DND-41 (cell line): ENCODE measurements around the gene CAND2.
A peak's percentile ranks its signal among the peaks of the same experiment; 100 is the strongest.
"Not testable (repeated sequence)": the region's sequence is repeated elsewhere in the genome, so short reads cannot be mapped to it uniquely, and the experiment has no call there.

Source experiments
- ATAC-seq: fragments of 200-7000 bp; cut with Tn5 transposase; 3 replicates; pipeline ENCODE4 v1.9.1; 2021; ENCODE audit warnings: low read depth; ENCODE audit not compliant: insufficient read depth
- DNase-seq: peaks from one replicate; pipeline ENCODE4 v3.0.0-alpha.2; 2020
- H2AFZ ChIP-seq: 2 replicates; pipeline ENCODE4 v1.6.0; 2012; ENCODE audit warnings: low read depth, low read length
- H3K27ac ChIP-seq: 2 replicates; pipeline ENCODE4 v1.5.1; 2012; ENCODE audit warnings: low read length, inconsistent platforms
- H3K27me3 ChIP-seq: fragments of 200-600 bp; sonication (generic); 2 replicates; pipeline ENCODE4 v1.6.0; 2012; ENCODE audit warnings: low read length, mild to moderate bottlenecking, inconsistent platforms; ENCODE audit not compliant: insufficient read depth, poor library complexity
- H3K36me3 ChIP-seq: 2 replicates; pipeline ENCODE4 v1.5.1; 2012; ENCODE audit warnings: low read length, inconsistent platforms; ENCODE audit not compliant: insufficient read depth
- H3K4me1 ChIP-seq: 2 replicates; pipeline ENCODE4 v1.5.1; 2012; ENCODE audit warnings: mild to moderate bottlenecking, low read length; ENCODE audit not compliant: insufficient read depth
- H3K4me2 ChIP-seq: 2 replicates; pipeline ENCODE4 v1.6.0; 2012; ENCODE audit warnings: mild to moderate bottlenecking, moderate library complexity, low read length, inconsistent platforms; ENCODE audit not compliant: insufficient read depth
- H3K4me3 ChIP-seq, 2 experiments: fragments of 200-600 bp in 1 of 2; shearing (Covaris generic) in 1 of 2; 2 replicates each; pipeline ENCODE4 v1.5.1; 2012 to 2016; ENCODE audit warnings: inconsistent platforms in 2 of 2, low read length in 2 of 2, mild to moderate bottlenecking in 2 of 2, low read depth in 1 of 2, moderate library complexity in 1 of 2
- H3K79me2 ChIP-seq: 2 replicates; pipeline ENCODE4 v1.6.0; 2012; ENCODE audit warnings: low read length, inconsistent platforms; ENCODE audit not compliant: insufficient read depth
- H3K9ac ChIP-seq: 2 replicates; pipeline ENCODE4 v1.6.0; 2012; ENCODE audit warnings: low read depth, mild to moderate bottlenecking, inconsistent platforms, low read length, moderate library complexity
- H3K9me3 ChIP-seq: 2 replicates; pipeline ENCODE4 v1.5.1; 2012; ENCODE audit warnings: low read length, moderate library complexity, mild to moderate bottlenecking, inconsistent platforms; ENCODE audit not compliant: insufficient read depth, severe bottlenecking
- H4K20me1 ChIP-seq: 2 replicates; pipeline ENCODE4 v1.6.0; 2012; ENCODE audit warnings: low read length; ENCODE audit not compliant: insufficient read depth
- EZH2 ChIP-seq: IDR thresholded peaks from 3 replicates; pipeline ENCODE4 v1.6.1; 2012; ENCODE audit warnings: borderline replicate concordance, low read depth, mild to moderate bottlenecking, moderate library complexity, low read length, inconsistent platforms; ENCODE audit not compliant: severe bottlenecking
- TF ChIP-seq, protein P1 (sequence below): IDR thresholded peaks from 2 replicates; pipeline ENCODE4 v1.5.1; 2012; ENCODE audit warnings: borderline replicate concordance, low read length, moderate library complexity, mild to moderate bottlenecking; ENCODE audit not compliant: poor library complexity, severe bottlenecking; ENCODE audit errors: extremely low read depth

Gene CAND2

DNA sequence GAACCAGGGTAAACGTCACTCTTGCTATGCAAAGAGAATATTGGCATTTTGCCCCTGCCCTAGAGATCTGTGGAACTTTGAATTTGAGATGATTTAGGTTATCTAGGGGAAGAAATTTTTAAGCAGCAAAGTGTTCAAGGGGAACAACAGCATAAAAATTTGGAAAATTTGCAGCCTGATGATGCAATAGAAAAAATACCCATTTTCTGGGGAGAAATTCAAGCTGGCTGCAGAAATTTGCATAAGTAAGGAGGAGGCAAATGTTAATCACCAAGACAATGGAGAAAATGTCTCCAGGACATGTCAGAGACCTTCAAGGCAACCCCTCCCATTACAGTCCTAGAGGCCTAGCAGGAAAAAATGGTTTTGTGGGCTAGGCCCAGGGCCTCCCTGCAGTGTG is 49.3 kb downstream of the CAND2 start:
- no peak for DNase-seq
- Histone ChIP-seq H4K20me1 (peaks cover 4% of the 10 kb centered on the region), H3K79me2 (peaks cover 6% of the 10 kb centered on the region), H3K4me1 (peaks cover 26% of the 10 kb centered on the region), H3K9me3 (no peaks in the 10 kb centered on the region), H3K27ac (peak overlapping the region; percentile 72), H3K4me3 (no peak overlapping the region), H3K4me2 (no peak overlapping the region), H2AFZ (no peak overlapping the region), H3K27me3 (no peaks in the 10 kb centered on the region), H3K9ac (no peak overlapping the region), H3K36me3 (peaks cover 5% of the 10 kb centered on the region)
- no peak for ATAC-seq
- TF ChIP-seq EZH2: no peak
- TF ChIP-seq, protein P1, sequence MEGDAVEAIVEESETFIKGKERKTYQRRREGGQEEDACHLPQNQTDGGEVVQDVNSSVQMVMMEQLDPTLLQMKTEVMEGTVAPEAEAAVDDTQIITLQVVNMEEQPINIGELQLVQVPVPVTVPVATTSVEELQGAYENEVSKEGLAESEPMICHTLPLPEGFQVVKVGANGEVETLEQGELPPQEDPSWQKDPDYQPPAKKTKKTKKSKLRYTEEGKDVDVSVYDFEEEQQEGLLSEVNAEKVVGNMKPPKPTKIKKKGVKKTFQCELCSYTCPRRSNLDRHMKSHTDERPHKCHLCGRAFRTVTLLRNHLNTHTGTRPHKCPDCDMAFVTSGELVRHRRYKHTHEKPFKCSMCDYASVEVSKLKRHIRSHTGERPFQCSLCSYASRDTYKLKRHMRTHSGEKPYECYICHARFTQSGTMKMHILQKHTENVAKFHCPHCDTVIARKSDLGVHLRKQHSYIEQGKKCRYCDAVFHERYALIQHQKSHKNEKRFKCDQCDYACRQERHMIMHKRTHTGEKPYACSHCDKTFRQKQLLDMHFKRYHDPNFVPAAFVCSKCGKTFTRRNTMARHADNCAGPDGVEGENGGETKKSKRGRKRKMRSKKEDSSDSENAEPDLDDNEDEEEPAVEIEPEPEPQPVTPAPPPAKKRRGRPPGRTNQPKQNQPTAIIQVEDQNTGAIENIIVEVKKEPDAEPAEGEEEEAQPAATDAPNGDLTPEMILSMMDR: no peak

DNA sequence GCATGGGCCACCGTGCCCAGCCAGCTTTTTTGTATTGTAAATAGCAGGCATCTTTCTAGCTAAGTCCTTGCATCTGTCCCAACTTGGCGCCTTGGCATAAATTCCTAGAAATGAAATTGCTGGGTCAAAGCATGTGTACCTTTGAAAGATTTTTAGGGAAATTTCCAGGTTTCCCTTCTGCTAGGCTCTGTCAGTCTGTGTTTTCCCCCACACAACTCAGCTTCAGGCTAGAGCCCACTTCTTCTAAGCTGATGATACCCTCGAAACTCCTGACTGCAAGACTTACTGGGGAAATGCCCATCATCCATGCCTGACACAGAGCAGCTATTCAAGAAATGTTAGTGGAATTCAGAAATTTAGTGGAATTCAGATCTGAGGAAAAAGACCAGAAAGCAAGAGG is 55.7 kb downstream of the CAND2 start:
- H3K79me2 ChIP-seq: no peaks in the 10 kb centered on the region
- no peaks in the 10 kb centered on the region for H3K4me1 ChIP-seq
- H3K36me3 ChIP-seq: no peaks in the 10 kb centered on the region
- H3K4me3 ChIP-seq: no peak overlapping the region
- DNase-seq (no peak), ATAC-seq (no peak)
- no peaks in the 10 kb centered on the region for H3K27me3 ChIP-seq
- H3K9me3 ChIP-seq: no peaks in the 10 kb centered on the region
- H3K4me2 ChIP-seq: no peak overlapping the region
- no peak overlapping the region for H2AFZ ChIP-seq
- TF ChIP-seq, protein P1: no peak
- TF ChIP-seq EZH2: no peak
- H3K9ac ChIP-seq: no peak overlapping the region
- no peak overlapping the region for H3K27ac ChIP-seq
- no peaks in the 10 kb centered on the region for H4K20me1 ChIP-seq

DNA sequence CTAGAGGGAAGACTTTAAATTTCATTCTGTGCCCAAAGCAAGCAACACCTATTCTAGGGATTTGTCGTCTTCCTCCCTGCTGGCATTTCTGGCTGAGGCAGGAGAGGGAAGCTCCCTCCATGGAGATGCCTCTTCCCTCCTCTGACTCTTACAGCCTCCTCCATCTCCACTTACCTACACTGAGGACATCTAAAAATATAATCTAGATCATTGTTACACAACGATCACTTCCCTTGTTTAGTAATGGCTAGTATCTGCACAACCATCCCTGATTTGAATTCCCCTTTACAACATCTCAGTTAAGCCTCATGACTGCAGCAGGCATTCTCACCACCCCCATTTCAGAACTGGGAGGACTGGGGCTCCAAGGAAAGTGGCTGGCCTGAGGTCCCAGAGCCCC is 57.4 kb downstream of the CAND2 start:
- not testable (repeated sequence) for H3K9ac ChIP-seq, H3K27ac ChIP-seq

DNA sequence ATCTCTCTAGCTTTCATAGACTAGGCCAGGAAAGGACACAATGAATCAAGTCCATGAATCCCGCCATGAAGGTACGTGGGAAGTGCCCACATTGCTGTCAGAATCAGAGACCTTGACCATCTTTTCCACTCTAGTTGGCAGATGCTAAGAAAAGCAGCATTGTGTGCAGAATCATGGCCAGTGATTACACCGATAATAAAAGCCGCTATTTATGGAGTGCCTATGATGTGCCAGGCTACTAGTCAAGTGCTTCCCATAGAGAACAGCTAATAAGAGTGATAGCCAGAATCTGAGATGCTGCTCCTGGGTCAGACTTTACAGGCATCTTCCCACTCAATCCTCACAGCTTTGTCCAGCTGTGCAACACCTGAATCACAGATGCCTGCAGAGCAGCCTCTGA is 58.1 kb downstream of the CAND2 start:
- H3K4me1 ChIP-seq: no peaks in the 10 kb centered on the region
- no peak overlapping the region for H3K27ac ChIP-seq
- H2AFZ ChIP-seq: no peak overlapping the region
- DNase-seq (no peak), ATAC-seq (no peak)
- H3K36me3 ChIP-seq: no peaks in the 10 kb centered on the region
- H3K79me2 ChIP-seq: no peaks in the 10 kb centered on the region
- no peak overlapping the region for H3K4me2 ChIP-seq
- H3K27me3 ChIP-seq: no peaks in the 10 kb centered on the region
- no peak overlapping the region for H3K4me3 ChIP-seq
- TF ChIP-seq EZH2: no peak
- TF ChIP-seq, protein P1: no peak
- no peaks in the 10 kb centered on the region for H4K20me1 ChIP-seq
- no peak overlapping the region for H3K9ac ChIP-seq
- no peaks in the 10 kb centered on the region for H3K9me3 ChIP-seq

More for the DNA sequence above, 57.4 kb downstream of the CAND2 start:
- H3K4me2 ChIP-seq, H3K79me2 ChIP-seq, H2AFZ ChIP-seq, H3K4me1 ChIP-seq, H3K4me3 ChIP-seq, H3K9me3 ChIP-seq, H3K36me3 ChIP-seq, DNase-seq, ATAC-seq, H3K27me3 ChIP-seq, H4K20me1 ChIP-seq: not testable (repeated sequence)
